Retinal pigment epithelial cell (primary cell): Measurements from ENCODE around the gene DBNL.

Experiments
- DNase-seq: peaks from one replicate; pipeline ENCODE4 v3.0.0-alpha.2; 2010; ENCODE audit warnings: low read depth
- H3K4me3 ChIP-seq: 2 replicates; pipeline ENCODE4 v1.5.1; 2011; ENCODE audit warnings: mild to moderate bottlenecking, low read length, control low read depth, moderate library complexity
- TF ChIP-seq, protein P1 (sequence below): conservative IDR thresholded peaks from 2 replicates; pipeline ENCODE4 v1.5.1; 2011; ENCODE audit warnings: low read depth, low read length, control low read depth, inconsistent platforms

DBNL gene

DNA sequence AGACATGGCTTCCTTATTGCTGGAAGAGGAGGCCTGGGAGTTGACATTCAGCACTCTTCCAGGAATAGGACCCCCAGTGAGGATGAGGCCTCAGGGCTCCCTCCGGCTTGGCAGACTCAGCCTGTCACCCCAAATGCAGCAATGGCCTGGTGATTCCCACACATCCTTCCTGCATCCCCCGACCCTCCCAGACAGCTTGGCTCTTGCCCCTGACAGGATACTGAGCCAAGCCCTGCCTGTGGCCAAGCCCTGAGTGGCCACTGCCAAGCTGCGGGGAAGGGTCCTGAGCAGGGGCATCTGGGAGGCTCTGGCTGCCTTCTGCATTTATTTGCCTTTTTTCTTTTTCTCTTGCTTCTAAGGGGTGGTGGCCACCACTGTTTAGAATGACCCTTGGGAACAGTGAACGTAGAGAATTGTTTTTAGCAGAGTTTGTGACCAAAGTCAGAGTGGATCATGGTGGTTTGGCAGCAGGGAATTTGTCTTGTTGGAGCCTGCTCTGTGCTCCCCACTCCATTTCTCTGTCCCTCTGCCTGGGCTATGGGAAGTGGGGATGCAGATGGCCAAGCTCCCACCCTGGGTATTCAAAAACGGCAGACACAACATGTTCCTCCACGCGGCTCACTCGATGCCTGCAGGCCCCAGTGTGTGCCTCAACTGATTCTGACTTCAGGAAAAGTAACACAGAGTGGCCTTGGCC is 16.6 kb downstream of the DBNL start:
- no peak overlapping the region for H3K4me3 ChIP-seq
- DNase-seq, result no peak
- TF ChIP-seq, protein P1, sequence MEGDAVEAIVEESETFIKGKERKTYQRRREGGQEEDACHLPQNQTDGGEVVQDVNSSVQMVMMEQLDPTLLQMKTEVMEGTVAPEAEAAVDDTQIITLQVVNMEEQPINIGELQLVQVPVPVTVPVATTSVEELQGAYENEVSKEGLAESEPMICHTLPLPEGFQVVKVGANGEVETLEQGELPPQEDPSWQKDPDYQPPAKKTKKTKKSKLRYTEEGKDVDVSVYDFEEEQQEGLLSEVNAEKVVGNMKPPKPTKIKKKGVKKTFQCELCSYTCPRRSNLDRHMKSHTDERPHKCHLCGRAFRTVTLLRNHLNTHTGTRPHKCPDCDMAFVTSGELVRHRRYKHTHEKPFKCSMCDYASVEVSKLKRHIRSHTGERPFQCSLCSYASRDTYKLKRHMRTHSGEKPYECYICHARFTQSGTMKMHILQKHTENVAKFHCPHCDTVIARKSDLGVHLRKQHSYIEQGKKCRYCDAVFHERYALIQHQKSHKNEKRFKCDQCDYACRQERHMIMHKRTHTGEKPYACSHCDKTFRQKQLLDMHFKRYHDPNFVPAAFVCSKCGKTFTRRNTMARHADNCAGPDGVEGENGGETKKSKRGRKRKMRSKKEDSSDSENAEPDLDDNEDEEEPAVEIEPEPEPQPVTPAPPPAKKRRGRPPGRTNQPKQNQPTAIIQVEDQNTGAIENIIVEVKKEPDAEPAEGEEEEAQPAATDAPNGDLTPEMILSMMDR, result no peak

DNA sequence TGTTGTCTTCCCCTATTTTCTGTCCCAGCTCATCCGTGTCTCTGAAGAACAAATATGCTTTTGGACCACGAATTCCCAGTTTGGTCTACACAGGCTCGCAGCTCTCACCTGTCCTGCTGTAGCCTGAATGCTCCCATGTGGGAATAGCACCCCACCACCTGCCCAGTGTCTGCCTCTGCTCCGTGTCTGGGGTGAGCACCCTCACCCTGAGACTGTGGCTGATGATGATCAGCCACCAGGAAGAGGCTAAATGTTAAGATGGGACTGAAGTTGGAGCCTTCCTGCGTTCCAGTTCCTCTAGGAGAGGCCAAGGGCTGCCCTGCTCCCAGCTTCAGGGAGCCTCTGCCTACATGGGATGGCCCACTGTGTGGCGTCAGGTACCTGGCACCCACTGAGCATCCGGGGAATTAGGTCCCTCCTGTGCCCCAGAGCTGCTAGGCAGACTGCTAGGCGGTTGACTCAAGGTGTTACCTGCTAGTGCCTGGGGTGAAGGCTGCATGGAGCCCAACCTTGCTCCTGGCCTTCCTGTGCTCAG is 17.2 kb downstream of the DBNL start:
- H3K4me3 ChIP-seq, result no peak overlapping the region
- no peak for DNase-seq
- TF ChIP-seq, protein P1, result no peak

DNA sequence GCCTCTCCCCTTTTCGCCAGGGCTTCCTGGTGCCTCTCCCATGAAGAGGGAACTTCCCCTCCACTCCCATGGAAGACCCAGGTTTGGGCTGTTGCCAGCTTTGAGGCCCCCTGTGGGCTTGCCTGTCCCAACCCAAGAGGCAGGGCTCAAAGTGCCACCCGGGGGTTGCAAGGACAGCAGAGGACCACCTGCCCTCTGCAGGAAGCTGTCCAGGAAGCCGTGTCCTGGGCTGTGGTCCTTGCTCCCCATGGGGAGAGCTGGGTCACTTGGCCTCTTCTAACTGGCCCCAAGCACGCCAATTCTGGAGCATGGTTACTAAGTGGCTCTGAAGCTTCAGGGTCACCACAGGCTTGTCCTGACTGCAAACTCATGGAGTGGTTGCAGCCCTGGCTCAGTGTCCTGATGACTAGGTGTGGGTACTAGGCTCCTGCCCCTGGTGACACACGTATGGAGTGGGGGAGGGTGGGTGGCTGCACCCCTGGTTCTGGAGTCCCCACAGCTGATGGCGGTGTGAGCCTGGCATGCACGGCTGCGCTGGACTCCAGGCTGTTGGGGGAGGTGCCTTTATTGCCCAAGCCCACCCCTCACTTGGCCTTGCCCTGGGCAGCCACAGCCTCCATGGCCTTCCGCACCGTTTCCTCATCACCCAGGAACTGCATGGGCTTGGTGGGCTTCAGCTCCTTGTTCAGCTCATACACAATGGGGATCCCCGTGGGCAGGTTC is 17.8 kb downstream of the DBNL start:
- H3K4me3 ChIP-seq, result no peak overlapping the region
- no peak for DNase-seq
- TF ChIP-seq, protein P1, result no peak

DNA sequence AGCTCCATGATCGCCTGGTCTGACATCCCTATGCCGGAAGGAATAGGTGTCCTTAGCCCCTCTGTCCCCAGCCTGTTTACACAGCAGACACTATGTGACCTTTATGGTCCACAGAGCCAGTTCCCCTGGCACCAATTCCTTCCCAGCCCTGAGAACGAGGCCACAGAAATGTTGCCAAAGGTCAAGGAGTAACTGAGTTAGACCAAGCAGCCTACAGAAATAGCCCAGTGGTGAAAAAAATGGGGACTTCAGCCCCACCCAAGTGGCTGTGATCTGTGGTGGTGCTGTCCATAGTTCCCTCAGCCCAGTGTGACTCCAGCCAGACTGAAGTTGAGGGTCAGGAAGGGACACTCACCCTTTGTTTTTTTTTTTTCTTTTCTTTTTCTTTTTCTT is 18.4 kb downstream of the DBNL start:
- no peak overlapping the region for H3K4me3 ChIP-seq
- DNase-seq, result no peak
- TF ChIP-seq, protein P1, result no peak

DNA sequence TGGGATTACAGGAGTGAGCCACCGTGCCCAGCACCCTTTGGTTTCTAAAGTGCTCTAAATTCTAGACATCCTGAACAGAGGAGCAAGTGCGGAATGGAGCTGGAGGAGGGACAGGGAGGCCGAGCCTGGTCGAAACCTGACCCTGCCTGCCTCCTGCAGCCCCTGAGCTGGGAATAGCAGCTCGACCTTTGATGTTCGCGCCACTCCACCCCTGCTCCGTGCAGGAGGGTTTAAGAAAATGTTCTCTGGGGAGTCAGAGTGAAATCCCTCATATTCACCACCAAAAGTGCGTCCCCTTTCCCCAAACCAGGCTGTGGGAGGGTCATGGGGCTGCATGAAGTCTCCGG is 19.0 kb downstream of the DBNL start:
- H3K4me3 ChIP-seq, result no peak overlapping the region
- DNase-seq, result no peak
- TF ChIP-seq, protein P1, result no peak

DNA sequence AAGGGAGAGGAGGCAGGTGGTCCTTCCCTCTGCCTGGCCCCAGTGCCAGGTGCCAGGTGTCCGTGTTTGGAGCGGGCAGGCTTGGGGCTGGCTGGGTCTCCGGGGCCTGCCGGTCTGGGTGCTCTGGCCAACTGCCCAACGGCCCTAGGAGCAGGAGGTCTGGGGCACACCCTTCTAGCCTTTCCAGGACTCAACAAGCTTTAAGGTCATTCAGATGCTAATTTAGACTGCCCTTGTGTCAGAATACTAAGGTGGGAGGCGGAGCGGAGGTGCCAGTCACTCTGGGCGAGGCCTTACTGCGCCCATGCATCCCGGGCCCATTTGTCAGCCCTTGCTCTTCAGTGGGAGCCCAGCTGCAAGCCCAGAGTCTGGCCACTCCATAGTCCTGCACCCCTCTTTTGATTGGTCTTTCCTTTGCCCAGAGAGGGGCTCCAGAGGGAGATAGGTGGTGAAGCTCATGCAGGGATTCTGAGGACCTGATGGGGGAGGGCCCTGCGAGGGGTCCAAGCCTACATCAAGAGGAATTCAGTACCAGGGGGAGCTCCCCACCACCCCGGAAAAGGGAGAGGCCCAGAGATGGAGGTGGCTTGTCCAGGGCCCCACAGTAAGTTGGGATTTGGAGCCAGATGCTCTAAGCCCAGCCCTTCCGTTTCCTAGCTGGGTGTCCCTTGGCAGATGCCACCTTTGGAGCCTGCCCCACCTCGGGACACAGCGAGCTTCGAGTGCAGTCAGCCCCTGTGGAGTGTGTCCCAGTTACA is 19.6 kb downstream of the DBNL start:
- TF ChIP-seq, protein P1, result no peak
- no peak for DNase-seq
- H3K4me3 ChIP-seq, result no peak overlapping the region
